NCI-H460 (cell line): ENCODE data around the gene PEX5. TPM values are rescaled to one million over a fixed set of nuclear protein-coding genes. Genes with fewer than 3 reads are reported as not detected.

Experiments
- DNase-seq: peaks from one replicate; pipeline ENCODE4 v3.0.0-alpha.2; 2016; ENCODE audit warnings: low read depth; ENCODE audit errors: extremely low read depth
- polyA plus RNA-seq: library from polyadenylated mRNA; depleted of rRNA; stranded (reverse); fragments of >200 nt; gene quantifications from 2 replicates; pipeline ENCODE4 v1.2.3, GENCODE V29; 2014; cell fraction: nucleus; rRNA removed
- total RNA-seq: library from RNA; depleted of rRNA; stranded (reverse); fragments of >200 nt; shearing (Covaris generic); gene quantifications from 2 replicates; pipeline ENCODE4 v1.2.3, GENCODE V29; 2014; rRNA removed

Gene PEX5
- total RNA-seq: 8.9 and 13.9 TPM in 2 replicates
- 20.0 and 66.8 TPM in 2 replicates for polyA plus RNA-seq

DNA sequence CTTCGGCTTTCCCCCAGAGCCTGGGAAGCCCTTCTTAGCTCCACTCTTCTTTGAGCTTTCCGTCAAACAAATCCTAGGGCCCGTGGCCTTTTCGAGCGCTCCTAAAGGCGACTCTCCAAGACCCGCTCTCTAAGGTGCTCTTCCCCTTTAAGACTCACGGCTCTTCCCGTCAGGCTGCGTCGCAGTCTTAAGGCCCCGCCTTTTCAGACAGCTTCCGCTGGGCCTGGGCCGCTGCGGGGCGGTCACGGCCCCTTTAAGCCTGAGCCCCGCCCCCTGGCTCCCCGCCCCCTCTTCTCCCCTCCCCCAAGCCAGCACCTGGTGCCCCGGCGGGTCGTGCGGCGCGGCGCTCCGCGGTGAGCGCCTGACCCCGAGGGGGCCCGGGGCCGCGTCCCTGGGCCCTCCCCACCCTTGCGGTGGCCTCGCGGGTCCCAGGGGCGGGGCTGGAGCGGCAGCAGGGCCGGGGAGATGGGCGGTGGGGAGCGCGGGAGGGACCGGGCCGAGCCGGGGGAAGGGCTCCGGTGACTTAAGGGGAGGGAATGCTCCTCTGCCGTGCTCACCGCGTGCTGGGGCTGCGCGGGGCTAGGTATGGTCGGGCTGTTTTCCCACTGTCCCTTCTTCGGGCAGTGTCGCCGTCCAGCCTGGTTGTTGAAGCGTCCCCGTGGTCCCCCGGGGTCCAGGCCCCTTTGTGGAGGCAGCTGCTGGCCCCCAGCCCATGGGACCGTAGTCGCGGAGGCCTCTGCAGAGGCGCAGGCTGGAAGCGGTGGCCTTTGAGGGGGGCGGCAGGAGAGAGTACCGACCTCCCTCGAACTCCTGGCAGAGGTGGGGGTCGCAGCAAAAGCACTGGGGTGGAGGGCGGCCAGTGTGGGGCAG is at the start of gene PEX5:
Gene PEX5, plus strand, starts transcription at position 289 of the 870 bp plus-strand sequence. CDS start 692 bp downstream, outside the sequence.
- DNase-seq: peak; percentile 84

DNA sequence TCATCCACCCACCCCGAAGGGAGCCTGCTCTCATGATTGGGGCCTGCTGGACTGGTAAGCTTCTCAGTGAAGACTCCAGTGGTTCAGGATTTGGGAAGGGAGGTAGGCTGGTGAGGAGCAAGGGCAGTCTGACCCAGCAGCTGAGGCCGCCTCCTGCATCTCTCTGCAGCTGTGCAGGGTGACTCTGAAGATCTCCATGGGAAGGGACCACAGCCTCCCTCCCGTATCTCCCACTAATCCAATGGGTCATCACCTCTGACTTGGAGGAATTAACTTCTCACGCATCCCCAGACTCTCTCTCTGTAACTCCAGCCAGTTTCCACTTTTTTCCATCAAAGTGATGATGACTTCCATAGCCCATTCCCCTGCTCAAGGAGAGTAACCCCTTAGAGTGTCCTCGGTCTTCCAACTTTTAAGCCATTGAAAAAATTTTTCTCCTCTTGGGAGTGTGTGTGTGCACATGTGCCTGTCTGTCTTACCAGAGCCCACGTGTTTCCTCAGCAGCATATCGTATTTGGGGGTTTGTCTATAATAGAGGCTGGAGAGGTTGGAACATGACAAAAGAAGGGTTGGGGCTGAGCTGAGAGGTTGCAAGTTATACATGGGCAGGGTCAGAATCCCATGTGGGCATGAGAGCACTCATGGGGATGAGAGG is 48.0 kb upstream of the PEX5 start:
- DNase-seq: no peak

DNA sequence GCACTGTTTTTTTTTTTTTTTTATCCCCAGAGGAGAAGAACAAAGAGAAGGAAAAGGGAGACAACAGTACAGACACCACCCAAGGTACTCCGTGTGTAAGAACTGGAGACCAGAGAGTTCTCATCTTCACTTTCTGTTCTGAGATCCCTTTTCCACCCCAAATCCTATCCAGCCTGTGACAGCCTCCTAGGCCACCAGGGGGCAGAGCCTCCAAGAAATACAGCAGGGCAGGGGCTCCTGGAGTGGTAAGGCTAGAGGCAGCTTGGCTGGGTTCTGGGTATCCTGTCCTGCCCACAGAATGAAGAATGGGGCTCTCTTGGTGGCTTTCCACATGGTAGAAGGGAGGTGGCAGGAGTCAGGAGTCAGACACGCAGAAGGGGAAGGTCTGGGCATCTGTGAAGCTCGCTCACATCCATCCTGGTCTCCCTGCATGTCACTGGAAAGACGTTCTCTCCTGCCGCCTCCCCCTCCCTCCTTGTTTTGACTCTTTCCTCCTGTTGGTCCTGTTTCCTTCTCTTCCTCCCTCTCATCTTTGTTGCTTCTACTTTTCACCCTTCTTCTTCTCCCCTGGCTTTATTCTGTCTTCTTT is 47.3 kb upstream of the PEX5 start:
- DNase-seq: peak; percentile 33

- no peak for DNase-seq
Measured at GRCh38 chr12:7142809-7143465, 46.5 kb upstream of the PEX5 start.

DNA sequence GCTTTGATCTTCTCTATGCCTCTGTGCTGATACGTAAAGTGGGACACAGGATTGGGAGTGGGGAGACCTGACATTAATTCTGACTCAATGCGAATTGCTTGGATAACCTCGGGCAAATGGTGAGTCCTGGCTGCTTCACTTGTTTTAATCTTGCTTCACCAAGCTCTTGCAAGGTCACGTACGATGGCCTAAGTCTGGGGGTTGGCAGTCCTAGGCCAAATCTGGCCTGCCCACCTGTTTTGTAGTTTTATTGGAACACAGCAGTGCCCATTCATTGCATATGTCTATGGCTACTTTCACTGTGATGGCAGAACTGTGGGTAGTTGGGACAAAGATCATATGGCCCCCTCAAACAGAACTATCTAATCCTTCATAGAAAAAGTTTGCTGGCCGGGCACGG is 45.9 kb upstream of the PEX5 start:
- DNase-seq: no peak

DNA sequence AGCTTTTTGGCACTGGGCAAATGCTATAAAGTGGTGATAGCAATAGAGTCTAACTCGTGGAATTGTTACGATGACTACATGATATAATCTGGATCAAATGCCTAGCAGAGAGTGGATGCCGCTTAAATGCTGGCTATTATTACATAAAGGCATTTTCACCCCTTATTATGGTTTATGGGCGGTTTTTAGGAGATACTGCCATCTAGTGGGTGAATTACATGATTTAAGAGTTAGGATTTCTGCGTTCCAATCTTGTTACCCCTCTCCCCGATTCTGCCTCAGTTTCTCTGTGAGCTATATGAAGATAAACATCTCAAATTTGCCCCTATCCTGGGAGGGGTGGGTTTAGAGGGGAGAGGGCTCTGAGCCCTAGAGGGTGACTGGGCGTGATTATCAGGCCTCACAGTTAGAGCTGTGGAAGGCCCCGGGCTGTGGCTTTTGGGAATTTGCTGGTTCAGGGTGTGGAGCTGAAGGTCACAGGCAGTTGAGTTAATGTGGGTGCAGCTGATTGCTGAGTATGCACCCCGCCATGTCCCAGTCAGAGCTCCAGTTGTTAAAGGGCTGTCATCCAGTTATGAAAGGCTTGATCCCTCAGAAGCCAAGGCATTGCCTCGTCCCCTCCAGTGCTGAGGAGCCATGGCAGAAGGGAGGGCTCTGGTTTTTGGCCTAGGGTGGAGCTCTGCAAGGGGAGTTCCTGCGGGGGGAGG is 44.9 kb upstream of the PEX5 start:
- no peak for DNase-seq

DNA sequence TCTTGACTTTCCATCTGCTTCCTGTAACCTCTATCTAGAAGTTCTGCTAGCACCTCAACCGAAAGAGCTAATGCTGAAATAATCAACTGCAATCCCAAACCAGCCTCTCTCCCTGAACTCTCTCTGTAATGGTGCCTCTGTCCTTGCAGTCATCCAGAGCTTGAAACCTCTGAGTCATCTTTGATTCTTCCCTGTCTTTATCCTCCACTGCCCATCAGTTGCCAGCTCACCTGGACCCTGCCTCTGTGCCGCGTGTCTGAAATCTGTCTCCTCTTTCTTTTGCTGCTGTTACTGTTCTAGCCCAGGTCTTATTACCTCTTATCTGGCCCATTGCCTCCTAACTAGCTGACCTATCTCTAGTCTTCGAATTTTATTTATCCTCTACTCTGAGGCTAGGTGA is 43.8 kb upstream of the PEX5 start:
- no peak for DNase-seq

GRCh38 chr12:7146228-7146627 is 43.3 kb upstream of the PEX5 start:
- DNase-seq: no peak

DNA sequence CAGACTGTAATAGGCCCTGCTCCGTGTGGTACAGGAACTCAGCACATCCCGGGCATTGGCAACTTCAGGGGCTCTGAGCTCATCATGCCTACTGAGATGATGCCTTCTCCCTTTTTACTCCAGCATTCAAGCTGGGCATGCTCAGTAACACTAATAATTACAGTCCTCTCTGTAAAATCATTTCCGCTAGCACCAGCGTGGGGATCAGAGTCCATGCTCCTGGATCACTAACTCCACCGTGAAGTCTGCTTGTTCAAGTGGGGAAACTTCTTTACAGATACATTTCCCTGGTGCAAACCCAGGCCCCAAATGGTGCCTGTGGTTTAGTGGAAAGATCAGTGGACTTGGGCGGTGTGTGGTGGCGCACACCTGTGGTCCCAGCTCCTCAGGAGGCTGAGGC is 42.6 kb upstream of the PEX5 start:
- DNase-seq: no peak

GRCh38 chr12:7150356-7150755 is 39.1 kb upstream of the PEX5 start:
- DNase-seq: no peak

- DNase-seq: no peak
Measured at GRCh38 chr12:7150841-7151240, 38.6 kb upstream of the PEX5 start.

DNA sequence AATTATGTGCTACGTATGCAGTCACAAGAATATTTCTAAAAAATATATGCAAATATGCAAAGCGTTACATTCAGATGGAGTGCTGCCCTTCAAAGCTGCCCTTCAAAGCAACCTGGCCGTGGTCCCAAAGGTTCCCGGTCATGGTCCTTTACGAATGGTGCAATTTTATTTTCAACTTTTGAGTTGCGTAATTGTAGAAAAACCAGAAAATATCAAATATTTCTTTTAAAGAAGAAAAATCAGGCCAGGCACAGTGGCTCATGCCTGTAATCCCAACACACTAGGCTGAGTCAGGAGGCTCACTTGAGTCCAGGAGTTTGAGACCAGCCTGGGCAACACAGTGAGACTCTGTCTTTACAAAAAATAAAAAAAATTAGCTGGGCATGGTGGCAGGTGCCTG is 38.0 kb upstream of the PEX5 start:
- no peak for DNase-seq

GRCh38 chr12:7152818-7153217 is 36.7 kb upstream of the PEX5 start:
- no peak for DNase-seq

- DNase-seq: no peak
Measured at GRCh38 chr12:7154042-7154441, 35.4 kb upstream of the PEX5 start.

DNA sequence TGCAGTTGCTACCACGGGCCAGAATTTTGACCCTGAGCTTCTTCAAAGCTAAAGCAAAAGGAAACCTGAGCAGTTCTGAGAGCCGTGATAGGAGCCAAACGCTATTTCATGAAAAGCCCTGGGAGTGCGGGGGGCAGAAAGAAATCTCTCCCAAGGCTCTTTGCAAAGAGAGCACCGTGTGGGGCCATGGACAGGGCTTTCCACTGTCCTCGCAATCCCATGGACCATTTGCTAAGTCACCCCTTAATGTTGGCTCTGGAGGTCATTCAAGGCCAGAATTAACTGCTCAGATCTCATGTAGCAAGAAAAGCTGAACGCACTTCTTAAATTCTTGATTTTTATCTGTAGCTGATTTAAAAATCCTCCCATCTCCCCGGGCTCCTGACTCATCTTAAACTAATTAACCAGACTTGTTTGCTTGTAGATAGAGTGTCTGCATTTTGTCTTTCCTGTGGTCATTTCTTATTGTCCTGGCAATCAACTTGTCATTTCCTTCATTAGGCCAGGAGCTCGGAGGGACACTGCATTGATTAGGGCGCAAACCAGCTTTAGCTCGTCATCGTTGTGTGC is 34.5 kb upstream of the PEX5 start:
- DNase-seq: no peak

DNA sequence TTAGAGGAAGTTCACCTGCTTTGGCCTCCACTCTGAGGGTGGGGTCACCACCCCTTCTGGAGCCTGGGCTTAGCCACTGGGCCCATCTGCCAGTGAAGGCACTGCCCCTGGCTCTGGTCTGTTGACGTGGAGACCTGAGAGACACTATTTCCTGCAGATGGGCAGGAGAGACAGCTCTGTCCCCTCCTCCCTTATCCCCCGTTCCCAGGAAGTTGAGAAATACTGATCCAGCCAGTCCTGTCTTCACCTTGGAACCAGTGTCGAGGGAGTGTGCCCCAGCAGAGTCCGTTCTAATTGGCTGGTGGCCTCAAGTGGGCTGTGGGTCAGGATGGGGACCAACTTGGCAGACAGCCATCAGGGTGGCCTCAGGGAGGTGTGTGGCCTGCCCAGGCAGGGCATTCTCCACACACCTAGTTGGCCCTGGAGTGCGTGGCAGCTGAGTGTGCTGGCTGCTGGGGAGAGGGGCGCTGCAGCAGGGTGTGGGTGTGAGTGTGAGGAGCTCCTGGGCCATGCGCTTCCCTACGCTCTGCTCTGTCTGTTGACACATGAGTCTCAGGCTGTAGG is 33.9 kb upstream of the PEX5 start:
- no peak for DNase-seq

GRCh38 chr12:7156259-7157197 is 33.0 kb upstream of the PEX5 start:
- no peak for DNase-seq

GRCh38 chr12:7157391-7157790 is 32.1 kb upstream of the PEX5 start:
- DNase-seq: no peak
